GM12872 (cell line): ENCODE data around the gene ALX4.

ENCODE experiments used
- CTCF ChIP-seq: IDR thresholded peaks from 3 replicates; pipeline ENCODE4 v1.5.1; 2011; ENCODE audit warnings: low read depth, mild to moderate bottlenecking, low read length, moderate library complexity; ENCODE audit not compliant: insufficient read depth

Gene ALX4

GRCh38 chr11:44327730-44328129 is 17.8 kb upstream of the ALX4 start:
- TF ChIP-seq CTCF, result no peak

DNA sequence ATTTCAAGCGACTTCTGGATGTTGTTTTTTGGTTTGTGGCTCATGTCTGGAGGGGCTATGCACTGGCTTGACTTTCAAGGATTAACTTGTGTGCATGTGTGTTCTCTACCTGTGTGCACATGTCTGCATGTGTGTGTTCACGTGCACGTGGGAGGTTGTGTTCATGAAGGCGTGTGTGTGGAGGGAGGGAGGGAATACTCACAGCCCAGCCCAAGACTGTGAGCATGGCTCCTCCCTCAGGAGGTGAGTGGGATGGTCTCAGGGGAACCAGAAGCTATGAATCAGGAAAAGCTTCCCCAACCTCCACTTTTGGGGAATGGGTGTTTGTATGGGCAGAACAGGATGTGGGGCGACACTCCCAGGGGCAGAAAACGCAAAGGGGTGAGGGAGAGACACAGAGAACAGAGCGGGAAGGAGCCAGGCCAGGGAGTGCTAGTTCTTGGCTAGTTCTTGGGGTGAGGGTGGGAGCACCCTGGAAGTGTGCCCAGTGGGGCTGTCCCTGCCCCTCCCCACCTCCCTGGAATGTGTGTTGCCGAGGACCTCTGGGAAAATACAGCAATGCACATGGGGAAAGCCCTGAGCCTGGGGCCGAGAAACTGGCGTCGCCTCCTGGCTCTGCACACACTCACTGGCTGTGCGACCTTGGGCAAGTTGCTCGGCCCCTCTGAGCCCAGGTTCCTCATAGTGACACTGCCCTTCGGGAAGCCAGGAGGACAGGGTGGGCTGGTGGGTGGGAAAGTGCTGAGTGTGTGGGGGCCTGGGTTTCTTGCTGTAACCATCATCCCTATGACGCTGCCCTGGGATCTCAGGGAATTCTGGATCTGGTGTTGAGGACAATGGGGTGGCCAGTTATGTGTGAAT is 16.9 kb upstream of the ALX4 start:
- TF ChIP-seq CTCF, result no peak

DNA sequence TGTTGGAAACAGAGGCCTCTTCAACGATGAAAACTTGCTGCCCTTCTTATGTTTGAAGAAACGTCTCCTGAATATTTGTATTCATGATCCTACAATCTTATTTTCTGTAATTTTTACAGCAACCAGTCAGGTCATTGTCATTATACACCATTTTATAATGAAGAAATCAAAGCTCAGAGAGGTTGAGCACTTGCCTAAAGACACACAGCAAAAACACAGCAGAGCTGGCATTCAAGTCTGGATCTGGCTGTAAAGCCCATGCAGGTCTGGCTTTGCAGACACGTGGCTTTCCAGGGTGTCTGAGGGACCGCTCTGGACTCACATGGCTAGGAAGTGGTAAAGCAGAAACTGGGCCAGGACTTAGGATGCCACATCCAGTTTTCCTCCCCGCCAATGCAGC is 15.8 kb upstream of the ALX4 start:
- TF ChIP-seq CTCF, result no peak

DNA sequence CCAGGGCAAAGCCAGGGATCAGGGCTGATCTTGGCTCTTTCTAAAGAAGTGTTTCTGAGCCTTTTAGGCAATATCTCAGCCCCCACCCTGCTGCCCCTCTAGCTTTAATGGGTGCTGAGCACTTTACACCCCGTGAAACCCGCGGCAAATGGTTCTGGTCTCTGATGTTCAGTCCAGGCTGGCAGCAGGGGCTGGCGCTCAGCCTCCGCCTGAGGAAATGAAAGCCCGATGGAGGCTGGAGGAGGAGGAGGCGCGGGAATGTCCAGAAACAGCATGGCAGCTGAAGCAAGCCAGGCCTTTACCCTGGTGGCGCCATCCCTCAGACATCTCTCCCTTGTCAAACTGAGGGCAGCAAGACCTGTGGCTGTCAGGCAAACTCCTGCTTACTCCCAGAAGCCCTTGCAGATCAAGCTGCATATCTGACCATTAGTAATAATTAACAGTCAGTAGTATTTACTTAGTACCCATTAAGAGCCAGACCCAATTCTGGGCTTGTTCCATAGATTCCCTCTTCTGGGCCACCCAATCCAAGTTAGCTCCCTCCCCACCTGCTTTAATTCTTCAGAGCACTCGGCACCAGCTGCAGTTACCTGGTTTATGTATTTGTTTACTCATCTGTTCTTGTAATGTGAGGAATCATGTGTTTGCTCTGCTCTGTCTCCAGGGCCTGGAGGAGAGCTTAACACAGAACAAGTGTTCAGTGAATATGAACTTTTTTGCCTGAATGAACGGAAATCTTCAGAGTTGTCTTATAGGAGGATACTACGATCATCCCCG is 15.0 kb upstream of the ALX4 start:
- no peak for TF ChIP-seq CTCF

- no peak for TF ChIP-seq CTCF
These were observed 14.3 kb upstream of the ALX4 start for GRCh38 chr11:44324222-44324621.

DNA sequence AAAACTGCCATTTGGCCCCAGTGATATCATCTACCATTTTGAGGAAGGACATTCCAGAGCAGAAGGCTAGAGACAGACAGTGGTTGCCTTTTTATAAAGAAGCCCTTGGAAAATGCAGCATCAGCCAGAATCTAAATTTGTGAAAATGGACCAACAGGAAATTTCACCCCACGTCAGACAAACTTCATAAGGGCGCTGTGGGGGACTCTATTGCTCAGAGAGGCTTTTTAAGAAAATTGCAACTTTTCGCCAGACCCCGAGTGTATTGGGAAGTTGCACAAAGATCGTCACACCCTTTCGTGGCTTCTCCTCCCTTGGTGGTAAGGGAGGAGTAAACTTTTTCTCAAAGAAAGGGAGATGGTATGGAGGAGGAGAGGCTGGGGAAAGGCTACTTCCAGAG is 12.3 kb upstream of the ALX4 start:
- TF ChIP-seq CTCF, result no peak

GRCh38 chr11:44321059-44321458 is 11.1 kb upstream of the ALX4 start:
- no peak for TF ChIP-seq CTCF
